HFFc6 (cell line): ENCODE results near the gene SMC1B. TPM values are rescaled to one million over a fixed set of nuclear protein-coding genes. Genes with fewer than 3 reads are reported as not detected.

Source experiments
- DNase-seq: peaks from one replicate; pipeline ENCODE4 v3.0.0-alpha.2; 2018
- H3K27ac Mint-ChIP-seq: 2 replicates; pipeline ENCODE4 v1.8.0; 2020; ENCODE audit warnings: mild to moderate bottlenecking, mixed read lengths
- H3K27me3 Mint-ChIP-seq: 2 replicates; pipeline ENCODE4 v1.8.0; 2021; ENCODE audit warnings: mild to moderate bottlenecking, moderate library complexity, mixed read lengths; ENCODE audit not compliant: insufficient read depth
- H3K36me3 Mint-ChIP-seq: 2 replicates; pipeline ENCODE4 v1.8.0; 2021; ENCODE audit warnings: low read depth, mixed read lengths
- H3K4me1 Mint-ChIP-seq: 2 replicates; pipeline ENCODE4 v1.8.0; 2020; ENCODE audit warnings: low read depth, mixed read lengths
- H3K4me3 Mint-ChIP-seq: 2 replicates; pipeline ENCODE4 v1.8.0; 2020; ENCODE audit warnings: mild to moderate bottlenecking, moderate library complexity, mixed read lengths
- H3K9me3 Mint-ChIP-seq: 2 replicates; pipeline ENCODE4 v1.8.0; 2020; ENCODE audit warnings: mild to moderate bottlenecking, mixed read lengths
- CTCF ChIP-seq: fragments of 200-600 bp; sonication (generic); IDR thresholded peaks from 2 replicates; pipeline ENCODE4 v1.5.0; 2021; ENCODE audit warnings: antibody characterized with exemption, mild to moderate bottlenecking
- total RNA-seq, 6 experiments: library from RNA; stranded (reverse); fragmentation: NEBNext Ultra II Directional; extraction: Animal tissue kit (Norgen Biotek cat#: 25700); gene quantifications; 2 replicates in 1 of 6; 3 replicates in 5 of 6; pipeline ENCODE4 v1.2.3, GENCODE V29; 2021

Gene SMC1B
- total RNA-seq, 6 experiments from 2014 or later: 0.06 TPM; not detected in 5

GRCh38 chr22:45316796-45317526, 96.4 kb downstream of the SMC1B start:
- Mint-ChIP-seq H3K4me3 (no peak overlapping the region), H3K9me3 (no peaks in the 10 kb centered on the region), H3K4me1 (peaks cover 25% of the 10 kb centered on the region), H3K27ac (peak overlapping the region; percentile 29; the same call in 1 of the 2 replicates), H3K36me3 (no peaks in the 10 kb centered on the region), H3K27me3 (no peaks in the 10 kb centered on the region)
- DNase-seq: no peak
- no peak for TF ChIP-seq CTCF

GRCh38 chr22:45314786-45315185, 98.6 kb downstream of the SMC1B start:
- no peak for DNase-seq
- Mint-ChIP-seq H3K27me3 (no peaks in the 10 kb centered on the region; the same call in 1 of the 2 replicates), H3K36me3 (peaks cover 9% of the 10 kb centered on the region; the same call in 1 of the 2 replicates), H3K27ac (no peak overlapping the region), H3K9me3 (no peaks in the 10 kb centered on the region), H3K4me3 (no peak overlapping the region), H3K4me1 (peaks cover 39% of the 10 kb centered on the region)
- no peak for TF ChIP-seq CTCF

- no peak for DNase-seq
- no peak for TF ChIP-seq CTCF
- Mint-ChIP-seq H3K9me3 (no peaks in the 10 kb centered on the region), H3K36me3 (peaks cover 9% of the 10 kb centered on the region; the same call in 1 of the 2 replicates), H3K4me1 (peaks cover 35% of the 10 kb centered on the region), H3K27ac (no peak overlapping the region; the same call in 1 of the 2 replicates), H3K4me3 (no peak overlapping the region), H3K27me3 (no peaks in the 10 kb centered on the region; the same call in 1 of the 2 replicates)
These were observed 99.2 kb downstream of the SMC1B start for GRCh38 chr22:45314054-45314721.

- Mint-ChIP-seq H3K9me3 (no peaks in the 10 kb centered on the region), H3K4me1 (peaks cover 30% of the 10 kb centered on the region), H3K4me3 (no peak overlapping the region), H3K27me3 (no peaks in the 10 kb centered on the region; the same call in 1 of the 2 replicates), H3K36me3 (peaks cover 9% of the 10 kb centered on the region; the same call in 1 of the 2 replicates), H3K27ac (no peak overlapping the region)
- TF ChIP-seq CTCF: no peak
- no peak for DNase-seq
These were observed 100.5 kb downstream of the SMC1B start for GRCh38 chr22:45312856-45313255.

- Mint-ChIP-seq H3K9me3 (no peaks in the 10 kb centered on the region), H3K4me3 (no peak overlapping the region), H3K27ac (no peak overlapping the region), H3K27me3 (no peaks in the 10 kb centered on the region; the same call in 1 of the 2 replicates), H3K4me1 (peaks cover 26% of the 10 kb centered on the region), H3K36me3 (peaks cover 9% of the 10 kb centered on the region; the same call in 1 of the 2 replicates)
- no peak for DNase-seq
- TF ChIP-seq CTCF: no peak
These were observed 101.0 kb downstream of the SMC1B start for GRCh38 chr22:45312415-45312814.
